Measurements from ENCODE around the gene RPLP1.

The RPLP1 gene

DNA sequence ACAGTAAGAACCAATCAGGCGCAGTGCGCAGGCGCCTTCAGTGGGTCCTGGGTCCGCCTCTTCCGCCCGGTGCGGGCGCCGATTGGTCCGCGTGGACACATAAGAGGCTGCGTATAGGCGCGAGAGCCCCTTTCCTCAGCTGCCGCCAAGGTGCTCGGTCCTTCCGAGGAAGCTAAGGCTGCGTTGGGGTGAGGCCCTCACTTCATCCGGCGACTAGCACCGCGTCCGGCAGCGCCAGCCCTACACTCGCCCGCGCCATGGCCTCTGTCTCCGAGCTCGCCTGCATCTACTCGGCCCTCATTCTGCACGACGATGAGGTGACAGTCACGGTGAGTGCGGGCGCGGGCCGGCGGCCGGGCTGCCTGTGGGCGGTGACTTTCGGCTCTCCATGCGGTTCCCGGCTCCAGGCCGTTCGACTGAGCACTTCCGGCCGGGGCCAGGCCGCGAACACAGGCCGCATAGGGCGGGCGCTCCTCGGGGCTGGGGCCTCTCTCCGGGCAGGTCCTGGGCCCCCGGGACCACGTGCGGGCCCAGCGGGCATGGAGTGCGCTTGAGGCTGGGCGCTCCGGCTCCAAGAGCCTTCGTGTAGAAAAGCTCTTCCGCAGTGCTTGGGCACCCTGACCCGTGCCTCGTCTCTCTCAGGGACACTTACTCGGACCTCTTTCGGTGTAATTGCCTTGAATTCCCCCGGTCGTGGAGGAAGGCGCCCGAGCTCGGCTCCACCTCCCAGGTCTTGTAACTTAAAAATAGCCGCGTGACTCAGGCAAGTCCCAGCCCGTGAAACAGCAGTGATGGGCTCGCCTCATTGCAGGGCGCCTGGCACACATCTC, at the start of gene RPLP1:
Gene RPLP1 (plus strand): TSS at position 127 of the 830 bp plus-strand sequence. CDS start 131 bp downstream, at position 258.
- DNase-seq, result peak; percentile 96 to 98 (median 97)

GRCh38 chr15:69403594-69403993, 49.0 kb upstream of the RPLP1 start:
- no peak for DNase-seq

DNA sequence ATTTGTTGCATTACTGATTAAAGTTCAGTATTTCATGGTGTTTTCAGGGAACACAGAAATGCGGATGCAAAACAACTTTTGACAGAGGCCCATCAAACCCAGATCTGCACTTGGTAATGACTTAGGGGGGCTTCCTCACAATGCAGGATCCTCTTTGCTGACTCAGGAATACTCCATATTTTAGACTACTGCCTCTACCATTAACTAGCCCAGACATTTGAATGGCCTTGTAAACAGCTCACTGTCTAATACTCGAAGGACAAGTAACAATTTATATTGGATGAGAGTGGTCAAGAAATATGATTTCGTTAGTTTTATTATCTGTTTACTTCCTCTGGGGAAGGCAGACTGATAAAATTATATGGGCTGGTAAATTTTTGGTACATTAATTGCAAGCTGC, 47.5 kb upstream of the RPLP1 start:
- DNase-seq, result no peak

GRCh38 chr15:69407719-69408400, 44.8 kb upstream of the RPLP1 start:
- DNase-seq, result no peak

DNA sequence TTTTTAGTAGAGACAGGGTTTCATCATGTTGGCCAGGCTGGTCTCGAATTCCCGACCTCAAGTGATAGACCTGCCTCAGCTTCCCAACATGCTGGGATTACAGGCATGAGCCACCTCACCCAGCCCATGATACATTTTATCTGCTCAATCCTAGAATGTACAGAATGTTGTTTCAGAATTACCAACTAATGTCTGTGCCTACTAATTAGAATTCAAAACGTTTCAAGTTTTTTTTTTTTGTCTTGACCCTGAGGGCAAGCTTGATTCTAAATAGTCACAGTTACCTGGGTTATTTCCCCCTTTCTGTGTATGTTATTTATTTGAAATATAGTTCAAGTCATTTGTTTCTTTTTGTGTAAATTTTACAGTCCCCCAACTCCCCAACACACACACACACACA, 43.8 kb upstream of the RPLP1 start:
- no peak for DNase-seq

DNA sequence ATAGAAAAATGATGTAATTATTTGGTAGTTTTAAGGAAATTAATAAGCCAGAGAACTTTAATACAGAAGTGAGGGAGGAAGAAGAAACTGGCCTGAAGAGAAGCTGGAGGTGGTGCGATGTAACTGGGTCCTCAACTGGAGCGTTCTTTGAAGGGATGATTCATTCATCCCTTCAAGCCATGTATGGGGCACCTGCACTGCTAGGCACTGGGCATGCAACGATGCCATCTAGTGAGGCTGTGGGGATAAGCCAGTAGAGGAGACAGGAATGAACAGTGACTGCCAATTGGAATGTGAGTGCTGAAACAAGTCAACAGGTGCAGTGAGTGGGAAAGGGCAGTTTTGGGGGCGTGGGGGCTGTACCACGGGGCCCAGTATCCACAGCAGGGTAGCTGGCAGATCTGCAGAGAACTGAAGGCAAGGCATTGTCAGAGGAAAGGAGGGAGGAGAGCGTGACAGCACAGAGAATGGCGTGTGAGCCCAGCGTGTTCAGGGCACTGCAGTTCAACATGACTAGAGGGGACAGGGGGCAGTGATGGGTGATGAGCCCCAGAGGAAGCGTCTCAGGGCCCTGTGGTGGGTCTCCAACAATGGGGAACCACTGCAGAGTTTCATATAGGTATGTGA, 42.3 kb upstream of the RPLP1 start:
- DNase-seq, result peak in 2 of 3 experiments; percentile 15 to 67

DNA sequence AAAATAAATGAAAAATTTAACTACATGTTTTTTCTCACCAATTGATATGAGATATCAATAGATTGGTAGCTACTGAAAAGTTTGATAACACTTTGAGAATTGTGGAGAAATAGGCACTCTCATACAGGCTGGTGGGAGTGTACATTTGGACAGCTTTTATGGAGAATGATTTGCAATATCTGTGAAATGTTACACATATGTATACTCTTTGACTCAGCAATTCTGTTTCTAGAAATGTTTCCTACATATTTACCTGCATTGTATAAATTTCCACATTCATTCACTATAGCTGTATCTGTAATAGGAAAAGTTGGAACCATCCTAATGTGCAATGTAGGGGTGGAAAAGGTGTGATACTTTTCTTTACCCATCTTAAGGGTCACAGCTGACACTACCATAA, 40.3 kb upstream of the RPLP1 start:
- no peak for DNase-seq

- DNase-seq, result no peak
Observed at GRCh38 chr15:69412701-69413100, 39.9 kb upstream of the RPLP1 start.

DNA sequence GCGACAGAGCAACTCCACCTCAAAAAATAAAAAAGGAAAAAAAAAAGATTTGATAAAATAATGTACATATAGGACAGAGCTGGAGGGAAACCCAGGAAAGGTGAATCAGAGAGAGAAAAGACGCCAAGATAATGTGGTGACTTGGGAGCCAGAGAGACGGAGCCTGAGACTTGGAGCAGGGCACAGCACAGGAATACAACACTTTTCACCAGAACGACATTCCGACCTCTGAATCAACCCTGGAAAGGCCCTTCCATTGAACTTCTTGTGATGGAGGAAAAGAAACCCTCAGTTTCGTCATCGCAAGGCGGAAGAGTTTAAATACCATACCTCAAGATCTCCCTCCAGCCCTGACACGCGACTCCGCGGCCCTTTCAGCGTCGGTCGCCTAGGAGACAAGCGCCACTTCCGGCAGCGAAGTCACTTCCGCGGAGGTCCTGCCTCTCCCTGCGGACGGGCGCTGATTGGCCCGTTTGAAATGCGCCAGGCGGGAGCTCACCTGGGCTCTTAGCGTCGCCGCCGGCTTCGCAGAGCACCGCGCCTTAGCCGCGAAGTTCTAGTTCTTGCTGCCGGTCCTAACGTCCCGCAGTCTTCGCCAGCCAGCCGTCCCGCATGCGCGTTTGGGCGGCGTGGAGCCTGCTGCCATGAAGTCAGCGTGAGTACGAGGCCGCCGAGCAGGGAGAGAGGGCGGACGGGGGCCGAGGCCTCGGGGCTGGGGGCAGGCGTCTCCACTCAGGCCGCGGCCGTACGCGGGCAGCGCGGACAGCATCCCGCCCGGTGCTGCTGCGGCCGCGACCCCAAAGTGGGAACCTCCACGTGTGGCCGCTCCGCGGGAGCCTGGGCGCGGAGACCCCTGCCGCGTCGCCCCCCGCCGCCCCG, 38.6 kb upstream of the RPLP1 start, which contains the start of gene KIF23:
Gene KIF23 (plus strand): TSS at position 528 of the 879 bp plus-strand sequence. CDS start 117 bp downstream, at position 645.
- peak; percentile 96 to 98 (median 97) for DNase-seq

DNA sequence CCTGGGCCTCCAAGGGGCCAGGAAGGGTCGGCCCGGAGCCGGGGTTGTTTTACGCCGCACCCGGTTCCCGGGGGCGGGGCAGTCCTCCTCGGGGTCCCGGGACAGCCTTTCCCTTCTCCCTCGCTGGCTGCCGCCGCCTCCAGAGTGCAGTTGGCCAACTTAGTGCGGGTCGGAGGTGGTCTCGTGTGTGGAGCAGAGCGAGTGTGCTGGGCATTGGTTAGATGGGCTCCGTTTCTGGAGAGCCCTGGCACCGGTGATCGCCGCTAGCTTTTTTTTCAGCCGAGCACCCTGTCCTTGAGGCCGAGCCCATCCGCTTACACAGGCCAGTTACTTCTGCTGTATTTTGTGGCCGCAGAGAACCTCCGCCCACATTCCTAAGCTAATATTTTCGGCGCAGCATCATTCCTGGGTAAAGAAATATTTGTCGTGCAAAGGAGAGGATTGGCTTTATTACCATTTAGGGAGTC, 37.9 kb upstream of the RPLP1 start:
- peak in 2 of 3 experiments; percentile 80 for DNase-seq

- DNase-seq, result peak in 1 of 3 experiments; percentile 31
Observed at GRCh38 chr15:69415381-69415780, 37.2 kb upstream of the RPLP1 start.

- DNase-seq, result no peak
Observed at GRCh38 chr15:69417581-69417980, 35.0 kb upstream of the RPLP1 start.

DNA sequence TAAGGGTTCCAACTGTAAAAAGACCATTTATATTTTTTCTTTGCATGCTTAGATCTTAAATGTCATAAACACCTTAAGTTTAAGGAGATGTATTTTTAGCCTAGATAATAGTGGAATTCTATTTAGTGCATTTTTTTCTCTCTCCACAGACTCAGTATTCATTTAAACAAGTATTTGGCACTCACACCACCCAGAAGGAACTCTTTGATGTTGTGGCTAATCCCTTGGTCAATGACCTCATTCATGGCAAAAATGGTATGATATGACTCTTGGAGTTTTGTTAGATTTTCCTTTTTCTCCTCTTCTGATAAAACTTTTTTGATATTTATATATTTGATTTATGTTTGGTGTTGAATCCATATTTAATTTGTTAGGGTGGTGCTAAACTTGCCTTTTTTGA, 31.1 kb upstream of the RPLP1 start:
- no peak for DNase-seq

- no peak for DNase-seq
Observed at GRCh38 chr15:69422336-69422895, 30.2 kb upstream of the RPLP1 start.

- no peak for DNase-seq
Observed at GRCh38 chr15:69424001-69424400, 28.6 kb upstream of the RPLP1 start.

- DNase-seq, result no peak
Observed at GRCh38 chr15:69424748-69425413, 27.7 kb upstream of the RPLP1 start.

DNA sequence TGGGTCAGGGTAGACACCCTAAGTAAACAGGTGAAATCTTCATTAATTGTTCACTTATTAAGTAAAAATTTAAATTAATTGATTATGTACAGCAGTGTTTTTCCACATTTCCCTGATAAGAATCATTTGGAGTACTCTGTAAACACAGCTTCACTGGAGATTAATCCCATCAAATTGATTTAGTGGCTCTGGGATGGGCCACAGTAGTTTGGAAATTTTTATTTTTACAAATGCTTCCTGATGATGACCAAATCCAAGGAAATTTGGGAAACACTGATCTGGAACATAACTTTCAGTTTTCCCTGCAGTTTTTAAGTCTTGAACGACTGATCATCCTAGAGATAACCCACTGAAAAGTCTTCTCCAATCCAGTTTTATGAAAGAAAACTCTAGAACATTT, 18.8 kb upstream of the RPLP1 start:
- DNase-seq, result no peak

GRCh38 chr15:69434238-69434637, 18.4 kb upstream of the RPLP1 start:
- DNase-seq, result no peak

DNA sequence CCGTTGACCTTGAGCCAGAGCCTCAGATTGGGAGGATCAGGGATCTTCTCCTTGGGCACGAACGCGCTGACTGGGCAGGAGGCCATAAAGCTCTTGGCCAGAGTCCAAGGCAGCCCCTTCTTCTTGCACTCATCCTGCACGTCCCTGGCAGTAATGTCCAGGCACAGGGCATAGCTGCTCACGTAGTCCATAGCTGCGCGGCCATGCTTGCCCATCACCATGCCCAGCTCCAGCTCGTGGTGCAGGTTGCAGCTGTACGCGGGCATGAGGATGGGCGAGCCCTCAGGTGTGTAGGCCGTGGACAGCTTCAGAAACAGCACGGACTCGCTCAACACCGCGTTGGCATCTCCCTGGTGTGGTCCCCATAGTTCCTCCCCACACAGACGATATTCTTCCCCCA, 17.9 kb upstream of the RPLP1 start:
- no peak for DNase-seq

DNA sequence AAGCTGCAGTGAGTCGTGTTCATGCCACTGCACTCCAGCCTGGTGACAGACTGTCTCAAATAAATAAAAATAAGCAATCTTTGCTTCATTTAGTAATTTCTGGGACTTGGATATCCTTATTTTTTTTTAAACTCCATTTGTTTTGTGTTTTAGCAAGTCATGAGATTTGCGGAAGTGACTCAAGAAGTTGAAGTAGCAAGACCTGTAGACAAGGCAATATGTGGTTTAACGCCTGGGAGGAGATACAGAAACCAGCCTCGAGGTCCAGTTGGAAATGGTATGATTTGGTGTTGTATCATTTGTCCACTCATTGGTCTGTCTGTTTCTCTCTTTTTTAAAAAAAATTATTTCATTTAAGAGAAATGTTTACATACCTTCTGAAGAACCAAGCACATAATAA, 16.6 kb upstream of the RPLP1 start:
- DNase-seq, result no peak

GRCh38 chr15:69436951-69437350, 15.7 kb upstream of the RPLP1 start:
- no peak for DNase-seq

DNA sequence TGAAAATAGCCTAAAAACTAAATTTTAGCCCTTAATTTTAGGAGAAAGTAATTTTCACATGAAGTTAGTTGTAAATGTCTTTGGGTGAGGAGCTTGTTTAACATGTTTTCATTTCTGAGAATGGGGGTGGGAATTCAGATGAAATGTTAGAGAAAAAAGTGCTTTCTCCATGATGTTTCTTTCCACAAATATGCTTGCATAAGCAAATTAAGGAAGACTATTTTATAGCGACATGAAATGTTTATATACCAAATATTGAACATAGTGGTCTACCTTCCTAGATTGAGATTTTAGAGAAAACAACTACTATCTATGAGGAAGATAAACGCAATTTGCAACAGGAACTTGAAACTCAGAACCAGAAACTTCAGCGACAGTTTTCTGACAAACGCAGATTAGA, 13.0 kb upstream of the RPLP1 start:
- DNase-seq, result no peak
